Activated CD4-positive, alpha-beta T cell treated with anti-CD3 and anti-CD28 coated beads, Interleukin-2, amount 10 ng/mL, durations not matched to agents 24 days and 14 days (primary cell): ENCODE results near the gene CMSS1. TPM values are rescaled to one million over a fixed set of nuclear protein-coding genes. Genes with fewer than 3 reads are reported as not detected.

ENCODE experiments used
- DNase-seq: peaks from one replicate; pipeline ENCODE4 v3.0.0; 2022
- H3K27ac Mint-ChIP-seq: one replicate; pipeline ENCODE4 v1.8.0; 2022; ENCODE audit warnings: mild to moderate bottlenecking, mixed read lengths
- H3K27me3 Mint-ChIP-seq: one replicate; pipeline ENCODE4 v1.8.0; 2022; ENCODE audit warnings: mixed read lengths
- H3K36me3 Mint-ChIP-seq: one replicate; pipeline ENCODE4 v1.8.0; 2022; ENCODE audit warnings: low read depth, mild to moderate bottlenecking, mixed read lengths
- H3K4me1 Mint-ChIP-seq: one replicate; pipeline ENCODE4 v1.8.0; 2021; ENCODE audit warnings: mixed read lengths
- H3K4me3 Mint-ChIP-seq: one replicate; pipeline ENCODE4 v1.8.0; 2022; ENCODE audit warnings: mild to moderate bottlenecking, moderate library complexity, mixed read lengths
- H3K9me3 Mint-ChIP-seq: one replicate; pipeline ENCODE4 v1.8.0; 2021; ENCODE audit warnings: mixed read lengths
- intact Hi-C: fragments of 100-400 bp; cut with micrococcal nuclease; formaldehyde crosslinking; loops from one replicate; pipeline ENCODE4 v1.15.1; 2023
- total RNA-seq: library from RNA; stranded (reverse); gene quantifications from 2 replicates; pipeline ENCODE4 v1.2.3, GENCODE V29; 2022

CMSS1 gene
- total RNA-seq, 1 donor from 2014 or later = 126 TPM

DNA sequence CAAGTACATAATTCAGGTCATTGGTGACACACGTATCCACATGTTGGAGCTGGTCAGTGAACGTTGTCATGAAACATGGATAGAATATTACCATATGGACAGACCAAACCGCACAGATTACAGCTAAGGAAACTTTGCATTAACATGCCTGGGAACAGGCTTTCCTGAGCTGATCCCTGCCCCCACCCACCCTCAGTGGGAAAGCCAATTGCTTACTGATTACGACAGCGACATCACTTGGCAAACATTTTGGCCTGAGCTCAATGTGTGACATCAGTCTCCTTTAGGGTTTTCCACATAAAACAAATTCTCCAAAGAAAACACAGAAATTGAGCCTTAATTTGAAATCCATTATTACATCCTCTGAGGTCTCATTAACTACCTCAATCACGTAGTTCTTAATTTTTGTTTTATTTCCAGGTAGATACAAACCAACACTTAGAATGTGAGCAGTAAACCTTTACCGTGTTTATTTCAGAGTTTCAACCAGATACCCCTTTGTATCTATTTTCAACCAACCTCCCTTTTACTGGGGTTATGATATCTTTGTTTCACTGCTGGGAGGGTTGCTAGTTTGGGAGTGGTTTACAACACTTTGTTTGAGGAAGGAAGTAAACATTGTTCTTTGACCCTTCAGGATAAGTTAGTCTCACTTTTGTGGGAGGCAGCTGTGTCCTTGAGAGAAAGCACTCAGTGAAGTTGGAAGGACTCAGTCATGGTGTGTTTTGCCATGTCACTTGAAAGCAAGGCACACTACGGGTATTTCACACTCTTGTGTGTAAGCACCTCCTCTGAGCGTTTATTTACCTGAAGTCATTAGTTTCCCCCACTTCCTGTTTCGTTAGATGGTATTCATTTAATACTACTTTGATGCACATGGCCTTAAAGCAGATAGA is 103.1 kb downstream of the CMSS1 start:
- intact Hi-C loops = no loop called here
- peaks cover 6% of the 10 kb centered on the region for H3K36me3 Mint-ChIP-seq
- no peak overlapping the region for H3K4me3 Mint-ChIP-seq
- no peaks in the 10 kb centered on the region for H3K27me3 Mint-ChIP-seq
- peaks cover 9% of the 10 kb centered on the region for H3K9me3 Mint-ChIP-seq
- H3K4me1 Mint-ChIP-seq = peaks cover 11% of the 10 kb centered on the region
- DNase-seq = no peak
- H3K27ac Mint-ChIP-seq = no peak overlapping the region

DNA sequence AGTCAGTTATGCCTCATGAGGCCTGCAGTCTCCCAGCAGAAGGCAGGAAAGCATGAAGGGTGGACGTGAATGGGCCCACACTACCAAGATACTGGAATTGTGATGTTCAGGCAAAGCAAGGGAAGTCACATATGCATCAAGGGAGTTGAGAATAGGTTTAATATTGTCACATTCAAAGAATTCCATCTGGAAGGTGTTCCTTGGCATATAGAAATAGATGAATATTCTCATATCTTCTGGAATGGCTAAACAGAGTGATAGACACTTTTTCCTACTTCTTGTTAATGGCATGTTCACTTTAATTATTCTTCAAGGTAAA is 103.7 kb downstream of the CMSS1 start:
- intact Hi-C loops = no loop called here

DNA sequence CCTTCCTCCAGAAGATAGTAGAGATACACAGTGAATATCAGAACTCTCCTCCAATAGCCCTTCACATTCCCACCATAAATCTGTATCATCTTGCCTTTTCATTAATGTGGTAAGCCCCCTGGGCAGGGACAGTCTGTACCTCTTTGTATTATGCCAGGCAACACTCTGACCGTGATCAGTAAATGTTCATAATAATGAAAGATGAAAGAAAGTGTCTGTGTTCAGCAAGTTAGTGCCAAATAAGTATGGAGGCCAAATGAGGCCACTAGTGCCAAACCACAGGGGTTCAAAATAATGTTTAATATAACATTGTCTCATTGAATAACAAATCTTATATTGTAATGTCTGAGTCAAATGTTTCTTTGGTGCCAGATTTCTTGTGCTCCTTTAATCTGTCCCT is 104.3 kb downstream of the CMSS1 start:
- Mint-ChIP-seq H3K4me1 (peaks cover 11% of the 10 kb centered on the region), H3K9me3 (peaks cover 9% of the 10 kb centered on the region)
- no peak for DNase-seq

More for the DNA sequence above, 103.7 kb downstream of the CMSS1 start:
- Mint-ChIP-seq H3K4me3 (no peak overlapping the region), H3K27ac (no peak overlapping the region), H3K36me3 (peaks cover 6% of the 10 kb centered on the region), H3K9me3 (peaks cover 9% of the 10 kb centered on the region), H3K4me1 (peaks cover 11% of the 10 kb centered on the region), H3K27me3 (no peaks in the 10 kb centered on the region)
- DNase-seq = no peak

DNA sequence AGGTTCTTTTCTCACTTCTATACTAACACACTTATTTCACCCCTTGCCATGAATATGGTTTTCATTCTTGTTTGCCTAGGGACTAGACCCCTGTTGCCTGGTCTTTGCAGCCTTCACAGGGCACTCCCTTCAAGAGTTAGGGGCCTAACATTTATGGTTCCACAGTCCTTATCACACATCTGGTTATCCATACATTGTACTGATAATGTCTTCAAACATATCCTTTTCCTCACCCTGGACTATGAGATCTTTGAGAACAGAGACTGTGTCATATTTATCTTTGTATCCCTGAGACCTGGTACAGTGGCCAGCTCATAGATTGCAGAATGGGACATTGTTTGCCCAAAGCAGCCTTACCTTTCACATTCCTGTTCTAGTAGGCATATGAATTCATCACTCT is 106.2 kb downstream of the CMSS1 start:
- H3K4me1 Mint-ChIP-seq = peaks cover 11% of the 10 kb centered on the region
- H3K27me3 Mint-ChIP-seq = no peaks in the 10 kb centered on the region
- peaks cover 9% of the 10 kb centered on the region for H3K9me3 Mint-ChIP-seq
- H3K27ac Mint-ChIP-seq = no peak overlapping the region
- H3K4me3 Mint-ChIP-seq = no peak overlapping the region
- DNase-seq = no peak
- intact Hi-C loops = no loop called here
- peaks cover 6% of the 10 kb centered on the region for H3K36me3 Mint-ChIP-seq

More for the DNA sequence above, 104.3 kb downstream of the CMSS1 start:
- no peak overlapping the region for H3K4me3 Mint-ChIP-seq
- intact Hi-C loops = no loop called here
- no peak overlapping the region for H3K27ac Mint-ChIP-seq
- H3K36me3 Mint-ChIP-seq = peaks cover 6% of the 10 kb centered on the region
- no peaks in the 10 kb centered on the region for H3K27me3 Mint-ChIP-seq

DNA sequence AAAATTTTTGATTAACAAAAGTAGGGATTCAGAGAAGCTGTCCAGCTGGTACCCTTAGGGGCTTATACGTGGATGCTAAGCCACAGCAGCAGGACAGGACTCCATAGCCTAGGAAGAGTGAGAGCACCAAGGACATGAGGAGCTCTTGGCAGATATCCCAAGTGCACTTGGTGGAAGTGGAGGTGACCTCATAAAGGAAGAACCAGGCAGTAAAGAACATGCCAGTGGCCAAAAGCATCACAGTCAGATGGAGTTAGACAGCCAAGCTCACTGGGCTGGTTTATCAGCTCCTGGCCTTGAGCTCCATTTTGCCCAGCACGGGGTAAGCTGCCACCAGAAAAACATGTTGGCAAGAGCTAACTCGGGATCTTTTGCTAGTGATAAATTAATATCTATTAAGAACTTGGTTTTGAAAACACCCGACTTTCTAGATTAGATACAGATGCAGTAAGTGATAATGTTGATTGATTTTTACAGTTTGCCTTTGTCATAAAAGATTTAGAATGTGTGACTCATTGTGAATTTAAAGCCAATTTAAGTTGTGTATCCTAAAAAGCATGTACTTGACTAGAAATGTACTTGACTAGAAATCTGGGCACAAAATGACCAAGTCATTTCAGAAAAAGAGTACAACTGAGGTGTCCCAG is 108.0 kb downstream of the CMSS1 start:
- peaks cover 9% of the 10 kb centered on the region for H3K9me3 Mint-ChIP-seq
- H3K36me3 Mint-ChIP-seq = peaks cover 4% of the 10 kb centered on the region
- H3K27ac Mint-ChIP-seq = no peak overlapping the region
- peaks cover 7% of the 10 kb centered on the region for H3K4me1 Mint-ChIP-seq
- intact Hi-C loops = no loop called here
- H3K27me3 Mint-ChIP-seq = no peaks in the 10 kb centered on the region
- DNase-seq = no peak
- H3K4me3 Mint-ChIP-seq = no peak overlapping the region

DNA sequence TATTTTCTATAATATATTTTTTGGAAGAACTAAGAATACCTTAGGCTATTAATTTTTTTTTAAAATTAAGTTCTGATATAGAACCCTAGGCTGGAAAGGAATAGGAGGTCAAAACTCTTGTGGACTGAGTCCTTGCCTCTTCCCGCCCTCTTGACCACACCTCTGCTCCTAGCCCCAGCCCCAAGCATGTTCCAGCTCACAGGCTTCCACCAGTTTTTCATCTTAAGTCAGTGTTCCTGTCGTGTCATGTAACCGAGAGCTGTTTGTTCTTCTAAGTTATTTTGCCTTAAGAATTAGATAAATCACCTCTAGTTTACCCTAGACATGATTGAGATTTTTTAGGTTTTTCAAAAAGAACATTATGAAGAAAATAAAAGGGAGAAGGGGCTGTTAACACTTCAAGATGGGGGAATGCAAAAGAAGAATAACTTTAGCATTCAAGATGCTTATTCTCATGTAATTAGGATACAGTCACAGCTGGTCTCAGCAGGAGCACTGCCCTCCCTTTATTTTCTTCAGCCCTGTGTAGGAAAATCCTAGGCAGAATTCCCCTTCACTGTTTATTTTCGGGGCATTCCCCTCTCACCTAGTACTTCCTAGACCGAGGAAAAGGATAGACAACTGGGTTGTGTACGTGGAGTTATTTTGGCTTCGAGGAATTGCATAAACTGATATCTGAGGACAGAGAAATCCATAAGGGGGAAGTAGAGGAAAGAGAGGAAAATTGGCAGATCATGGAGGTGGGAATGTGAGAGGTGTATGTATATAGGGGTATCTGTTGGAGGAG is 110.2 kb downstream of the CMSS1 start:
- Mint-ChIP-seq H3K4me1 (peaks cover 2% of the 10 kb centered on the region), H3K9me3 (peaks cover 8% of the 10 kb centered on the region), H3K27ac (no peak overlapping the region), H3K27me3 (no peaks in the 10 kb centered on the region), H3K4me3 (no peak overlapping the region), H3K36me3 (peaks cover 4% of the 10 kb centered on the region)
- no peak for DNase-seq
- intact Hi-C loops = no loop called here

DNA sequence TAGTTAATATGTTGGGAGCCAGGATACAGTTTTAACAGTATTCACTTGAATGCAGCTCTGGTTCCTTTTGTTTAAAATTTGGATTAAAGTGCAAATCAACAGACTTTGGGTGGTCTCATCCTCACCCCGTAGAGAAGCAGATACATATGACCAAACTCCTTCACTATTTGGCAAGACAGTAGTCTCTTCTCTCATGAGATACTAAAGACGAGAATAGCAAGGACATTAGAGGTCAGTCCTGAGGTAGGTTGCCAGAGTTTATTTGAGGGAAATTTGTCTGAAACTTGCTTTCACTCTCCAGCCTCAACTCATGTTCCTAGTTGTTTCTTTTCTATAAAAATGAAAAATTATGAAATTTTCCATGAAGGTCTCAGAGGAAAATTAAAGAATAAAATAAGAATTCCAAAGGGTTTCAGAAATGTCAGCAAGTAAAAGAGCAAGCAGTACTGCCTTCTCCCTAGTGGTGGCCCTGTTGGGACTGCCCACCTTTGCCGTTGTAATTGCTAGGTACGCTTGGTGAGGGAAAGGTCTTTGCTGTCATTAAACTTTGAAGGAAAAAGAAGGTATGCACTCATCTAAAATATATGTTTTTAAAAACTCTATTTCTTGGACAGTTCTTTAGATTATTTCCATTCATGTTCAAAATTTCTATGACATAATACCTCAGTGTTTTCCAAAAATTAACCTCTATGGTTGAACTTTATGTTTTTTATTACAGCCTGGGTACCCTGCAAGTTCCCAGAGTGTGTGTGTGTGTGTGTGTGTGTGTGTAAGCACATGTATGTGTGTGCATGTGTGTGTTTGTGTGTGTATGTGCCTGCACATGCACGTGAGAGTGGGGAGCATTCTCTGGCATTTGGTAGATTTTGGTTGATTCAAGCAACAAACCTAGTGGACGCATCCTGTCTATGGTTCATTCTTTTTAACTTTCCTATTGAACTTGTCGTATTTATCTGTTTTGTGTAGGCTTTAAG is 111.4 kb downstream of the CMSS1 start:
- H3K36me3 Mint-ChIP-seq = no peaks in the 10 kb centered on the region
- H3K9me3 Mint-ChIP-seq = no peaks in the 10 kb centered on the region
- no peaks in the 10 kb centered on the region for H3K27me3 Mint-ChIP-seq
- H3K4me3 Mint-ChIP-seq = no peak overlapping the region
- intact Hi-C loops = no loop called here
- no peak overlapping the region for H3K27ac Mint-ChIP-seq
- H3K4me1 Mint-ChIP-seq = no peaks in the 10 kb centered on the region
- no peak for DNase-seq

DNA sequence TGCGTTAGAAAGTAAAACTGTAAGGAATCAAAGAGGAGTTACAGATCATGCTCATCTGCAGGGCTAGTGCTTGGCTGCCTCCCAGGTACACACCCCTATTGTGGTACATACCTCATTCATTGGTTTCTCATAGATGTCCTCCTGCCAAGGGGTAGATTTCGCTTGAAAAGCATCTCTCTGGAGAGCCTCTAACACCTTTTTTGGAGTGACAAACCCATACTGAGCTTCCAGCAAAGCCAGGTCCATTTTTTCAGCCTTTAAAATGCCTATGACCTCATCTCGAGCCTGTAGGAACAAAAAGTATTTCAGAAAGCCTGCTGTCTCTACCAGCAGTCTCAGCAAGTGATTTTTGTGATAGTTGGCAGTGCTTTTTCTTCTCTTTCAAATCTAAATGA is 112.1 kb downstream of the CMSS1 start:
- Mint-ChIP-seq H3K9me3 (no peaks in the 10 kb centered on the region), H3K4me1 (no peaks in the 10 kb centered on the region), H3K36me3 (peaks cover 2% of the 10 kb centered on the region), H3K27ac (no peak overlapping the region), H3K4me3 (no peak overlapping the region), H3K27me3 (no peaks in the 10 kb centered on the region)
- DNase-seq = no peak
- intact Hi-C loops = no loop called here

DNA sequence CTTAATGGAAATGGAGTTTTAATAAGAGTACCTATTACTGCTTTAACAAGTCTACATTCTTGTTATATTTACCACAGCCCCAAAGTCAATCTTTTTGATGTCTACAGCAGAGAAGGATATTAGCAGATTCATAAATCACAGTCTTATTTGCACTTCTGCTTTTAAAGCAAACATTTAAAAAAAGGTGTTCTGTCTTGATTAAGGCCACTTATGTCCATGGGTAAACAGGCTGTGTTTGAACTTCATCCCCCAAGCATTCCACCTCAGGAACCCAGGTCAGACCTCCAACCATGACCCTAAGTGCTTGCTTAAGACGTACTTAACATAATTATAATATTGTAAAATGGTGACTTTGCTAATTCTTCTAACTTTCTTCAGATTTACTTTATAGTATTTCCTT is 113.4 kb downstream of the CMSS1 start:
- H3K27ac Mint-ChIP-seq = no peak overlapping the region
- intact Hi-C loops = no loop called here
- no peak overlapping the region for H3K4me3 Mint-ChIP-seq
- DNase-seq = no peak
- no peaks in the 10 kb centered on the region for H3K9me3 Mint-ChIP-seq
- H3K36me3 Mint-ChIP-seq = peaks cover 2% of the 10 kb centered on the region
- no peaks in the 10 kb centered on the region for H3K27me3 Mint-ChIP-seq
- no peaks in the 10 kb centered on the region for H3K4me1 Mint-ChIP-seq

DNA sequence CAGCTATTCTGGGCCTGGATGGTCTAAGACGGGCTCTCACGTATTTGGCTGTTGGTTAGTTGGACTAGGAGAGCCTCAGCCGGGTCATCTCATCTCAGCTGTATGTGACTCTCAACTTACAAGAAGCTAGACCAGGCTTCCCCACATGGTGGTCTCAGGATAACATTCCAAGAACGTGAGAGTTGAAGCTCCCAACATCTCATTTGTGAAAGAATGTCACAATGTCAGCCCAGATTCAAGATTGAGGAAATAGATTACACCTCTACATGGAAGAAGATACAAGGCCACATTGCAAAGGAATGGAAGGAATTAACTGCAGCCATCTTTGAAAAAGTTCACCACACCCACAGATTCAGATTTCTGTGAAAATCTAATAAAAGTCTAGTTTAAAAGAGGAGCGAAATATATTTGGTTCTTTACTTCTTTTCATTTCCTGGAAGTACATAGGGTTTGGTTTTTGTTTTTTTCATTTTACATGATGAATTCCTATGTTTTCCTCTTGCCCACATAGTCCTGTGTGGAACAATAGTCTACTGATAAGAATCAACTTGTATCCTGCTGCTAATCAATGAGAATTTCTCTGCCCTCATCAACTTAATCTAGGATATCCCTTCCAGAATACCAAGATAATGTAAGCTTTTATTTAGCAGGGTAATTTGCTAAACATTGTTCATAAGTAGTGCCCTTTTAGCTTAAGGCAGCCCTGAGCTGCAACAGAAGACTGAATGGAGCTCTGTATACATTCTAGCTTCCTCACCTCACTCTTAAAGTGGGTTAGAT is 116.5 kb downstream of the CMSS1 start:
- peaks cover 2% of the 10 kb centered on the region for H3K36me3 Mint-ChIP-seq
- DNase-seq = no peak
- peaks cover 5% of the 10 kb centered on the region for H3K4me1 Mint-ChIP-seq
- intact Hi-C loops = no loop called here
- H3K4me3 Mint-ChIP-seq = no peak overlapping the region
- H3K27ac Mint-ChIP-seq = no peak overlapping the region
- H3K27me3 Mint-ChIP-seq = no peaks in the 10 kb centered on the region
- H3K9me3 Mint-ChIP-seq = no peaks in the 10 kb centered on the region

DNA sequence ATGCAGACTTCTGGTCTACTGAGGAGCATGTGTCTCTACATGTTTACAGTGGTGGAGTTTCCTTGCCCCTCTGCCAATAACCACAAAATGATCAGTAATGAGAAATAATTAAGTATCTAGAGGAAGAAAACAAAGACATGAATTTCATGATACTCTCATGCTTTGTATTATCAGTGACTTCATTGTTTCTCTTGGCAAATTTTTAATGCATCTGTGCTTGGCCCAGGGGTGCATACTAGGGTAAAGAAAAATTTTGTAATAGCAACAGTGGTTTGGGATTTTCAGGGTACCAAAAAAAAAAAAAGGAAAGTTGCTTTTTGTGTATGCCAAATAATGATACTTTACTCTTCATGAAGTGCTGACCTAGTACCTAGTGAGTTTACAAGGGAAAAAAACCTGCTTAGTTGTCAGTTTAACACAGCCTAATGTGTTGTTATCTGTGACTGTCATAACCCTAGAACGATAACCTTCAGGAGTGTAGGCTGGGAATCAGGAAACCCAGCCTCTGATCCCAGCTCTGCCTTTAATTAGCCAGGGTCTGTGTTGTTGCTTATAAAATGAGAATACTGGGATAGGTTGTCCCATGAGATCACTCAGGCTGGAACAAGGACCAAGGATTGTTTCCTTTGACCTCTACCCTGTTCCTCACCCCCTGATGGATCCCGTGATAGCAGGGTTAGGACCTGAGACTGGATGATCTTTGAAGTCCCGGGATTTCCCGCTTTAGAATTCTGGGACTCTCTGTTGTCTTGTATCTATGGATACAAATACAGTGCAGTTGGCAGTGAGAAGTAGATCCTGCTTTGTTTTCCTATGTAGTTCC is 117.5 kb downstream of the CMSS1 start:
- Mint-ChIP-seq H3K9me3 (no peaks in the 10 kb centered on the region), H3K27me3 (no peaks in the 10 kb centered on the region), H3K27ac (no peak overlapping the region), H3K36me3 (peaks cover 2% of the 10 kb centered on the region), H3K4me1 (peaks cover 9% of the 10 kb centered on the region), H3K4me3 (no peak overlapping the region)
- no peak for DNase-seq
- intact Hi-C loops = no loop called here

DNA sequence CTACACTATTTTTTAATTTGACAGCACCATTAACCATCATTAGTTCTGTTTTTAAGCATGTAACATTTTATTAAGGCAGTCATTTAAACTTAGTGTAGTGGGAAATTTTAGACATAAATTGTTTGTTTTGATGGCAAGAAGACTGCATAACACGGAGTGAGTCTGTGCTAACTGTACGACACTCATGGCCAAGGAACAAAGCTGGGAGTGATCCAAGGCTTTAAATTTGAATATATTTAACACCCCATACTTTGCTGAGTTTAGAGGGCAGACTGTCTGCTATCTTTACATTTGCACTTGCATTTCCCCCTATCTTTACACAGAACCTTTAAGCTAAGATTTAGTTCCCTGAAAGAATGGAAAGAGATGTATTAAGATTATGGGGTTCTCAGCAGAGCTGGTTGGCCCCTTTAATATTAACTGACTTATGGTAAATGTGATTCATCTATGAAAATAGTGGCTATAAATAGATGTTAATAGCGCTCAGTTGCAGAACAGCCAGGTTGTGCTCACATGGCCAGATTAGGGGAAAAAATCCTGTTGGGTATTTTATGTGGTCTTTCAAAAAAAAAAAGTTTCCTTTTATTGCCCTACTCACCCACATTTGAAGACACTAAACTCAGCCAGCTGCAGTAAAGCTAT is 120.7 kb downstream of the CMSS1 start:
- H3K36me3 Mint-ChIP-seq = peaks cover 2% of the 10 kb centered on the region
- no peak overlapping the region for H3K27ac Mint-ChIP-seq
- intact Hi-C loops = no loop called here
- no peaks in the 10 kb centered on the region for H3K27me3 Mint-ChIP-seq
- DNase-seq = no peak
- H3K9me3 Mint-ChIP-seq = no peaks in the 10 kb centered on the region
- H3K4me3 Mint-ChIP-seq = no peak overlapping the region
- peaks cover 13% of the 10 kb centered on the region for H3K4me1 Mint-ChIP-seq
